ENCODE results near the gene NPHP3.

DNA sequence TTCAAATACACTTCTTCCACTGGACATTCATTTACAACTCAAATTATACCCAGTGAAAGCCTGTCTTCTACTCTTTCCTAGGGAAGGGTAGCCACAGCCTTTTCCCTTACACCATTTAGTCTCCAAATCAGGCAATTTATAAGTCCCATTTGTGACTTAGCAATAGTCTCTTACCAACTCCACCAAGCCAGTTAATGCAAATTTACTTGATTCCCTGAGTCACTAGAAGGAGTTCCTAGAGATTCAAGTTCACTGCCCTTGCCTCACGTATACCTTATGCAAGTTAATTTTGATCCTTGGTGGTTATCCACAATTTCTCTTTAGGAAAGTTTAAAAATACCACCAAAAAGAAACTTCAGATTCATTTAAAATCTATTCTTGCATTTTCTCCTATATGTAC, 16.1 kb upstream of the NPHP3 start:
- TF ChIP-seq EZH2phosphoT487 (IDR thresholded peaks at IDR 0.05; ENCODE audit: insufficient read depth, low read depth) = no peak
- no peak for TF ChIP-seq EZH2 (IDR thresholded peaks at IDR 0.05; ENCODE audit: insufficient read depth, poor library complexity, severe bottlenecking)
